ENCODE results near the gene ITGB7.

DNA sequence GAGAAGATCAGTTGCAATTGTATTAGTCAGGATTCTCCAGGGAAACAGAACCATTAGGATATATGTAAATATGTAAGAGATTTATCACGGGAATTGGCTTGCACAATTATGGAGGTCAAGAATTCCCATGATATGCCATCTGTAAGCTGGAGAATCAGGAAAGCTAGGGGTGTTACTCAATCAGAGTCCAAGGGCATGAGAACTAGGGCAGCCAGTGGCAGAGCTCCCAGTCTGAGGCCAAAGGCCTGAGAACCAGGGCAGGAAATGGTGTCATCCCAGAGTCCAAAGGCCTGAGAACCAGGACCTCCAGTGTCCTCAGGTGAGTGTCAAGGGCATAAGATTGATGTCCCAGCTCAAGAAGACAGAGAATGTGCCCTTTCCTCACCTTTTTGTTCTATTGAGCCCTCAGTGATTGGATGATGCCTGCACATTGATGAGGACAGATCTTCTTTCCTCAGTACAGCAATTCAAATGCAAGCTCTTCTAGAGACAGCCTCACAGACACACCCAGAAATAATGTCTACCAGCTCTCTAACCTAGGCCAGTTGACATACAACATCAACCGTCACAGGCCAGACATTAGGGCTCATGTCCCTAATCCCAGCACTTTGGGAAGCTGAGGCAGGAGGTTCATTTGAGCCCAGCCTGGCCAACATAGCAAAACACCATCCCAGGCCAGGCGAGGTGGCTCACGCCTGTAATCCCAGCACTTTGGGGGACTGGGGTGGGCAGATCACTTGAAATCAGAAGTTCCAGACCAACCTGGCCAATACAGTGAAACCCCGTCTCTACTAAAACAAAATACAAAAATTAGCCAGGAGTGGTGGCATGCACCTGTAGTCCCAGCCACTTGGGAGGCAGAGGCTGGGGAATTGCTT is 61.4 kb downstream of the ITGB7 start:
- TF ChIP-seq, protein P1, sequence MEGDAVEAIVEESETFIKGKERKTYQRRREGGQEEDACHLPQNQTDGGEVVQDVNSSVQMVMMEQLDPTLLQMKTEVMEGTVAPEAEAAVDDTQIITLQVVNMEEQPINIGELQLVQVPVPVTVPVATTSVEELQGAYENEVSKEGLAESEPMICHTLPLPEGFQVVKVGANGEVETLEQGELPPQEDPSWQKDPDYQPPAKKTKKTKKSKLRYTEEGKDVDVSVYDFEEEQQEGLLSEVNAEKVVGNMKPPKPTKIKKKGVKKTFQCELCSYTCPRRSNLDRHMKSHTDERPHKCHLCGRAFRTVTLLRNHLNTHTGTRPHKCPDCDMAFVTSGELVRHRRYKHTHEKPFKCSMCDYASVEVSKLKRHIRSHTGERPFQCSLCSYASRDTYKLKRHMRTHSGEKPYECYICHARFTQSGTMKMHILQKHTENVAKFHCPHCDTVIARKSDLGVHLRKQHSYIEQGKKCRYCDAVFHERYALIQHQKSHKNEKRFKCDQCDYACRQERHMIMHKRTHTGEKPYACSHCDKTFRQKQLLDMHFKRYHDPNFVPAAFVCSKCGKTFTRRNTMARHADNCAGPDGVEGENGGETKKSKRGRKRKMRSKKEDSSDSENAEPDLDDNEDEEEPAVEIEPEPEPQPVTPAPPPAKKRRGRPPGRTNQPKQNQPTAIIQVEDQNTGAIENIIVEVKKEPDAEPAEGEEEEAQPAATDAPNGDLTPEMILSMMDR (conservative IDR thresholded peaks at IDR 0.05): no peak
- TF ChIP-seq ZFX (IDR thresholded peaks at IDR 0.05): no peak
